DMS114 treated with DMSO at 0.1 percent for 48 hours (cell line): ENCODE measurements around the gene MGAT2.
"Not testable (repeated sequence)": the region's sequence is repeated elsewhere in the genome, so short reads cannot be mapped to it uniquely, and the experiment has no call there.

Experiments
- DNase-seq: peaks from one replicate; lab custom pipeline; 2025; ENCODE audit not compliant: unreplicated experiment; lab: John Stamatoyannopoulos, UW

MGAT2 gene

DNA sequence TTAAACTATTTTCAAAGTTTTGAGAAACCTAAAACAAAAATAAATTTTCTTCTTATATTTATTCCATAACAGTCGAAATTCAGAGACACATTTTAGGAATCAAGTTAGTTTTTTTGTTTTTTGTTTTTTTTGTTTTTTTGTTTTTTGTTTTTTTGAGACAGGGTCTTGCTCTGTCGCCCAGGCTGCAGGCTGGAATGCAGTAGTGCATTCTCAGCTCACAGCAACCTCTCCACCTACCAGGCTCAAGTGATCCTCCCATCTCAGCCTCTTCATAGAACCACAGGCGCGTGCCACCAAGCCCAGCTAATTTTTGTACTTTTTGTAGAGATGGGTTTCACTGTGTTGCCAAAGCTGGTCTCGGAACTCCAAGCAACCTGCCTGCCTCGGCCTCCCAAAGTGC lies 32.9 kb downstream of the MGAT2 start:
- DNase-seq: no peak

DNA sequence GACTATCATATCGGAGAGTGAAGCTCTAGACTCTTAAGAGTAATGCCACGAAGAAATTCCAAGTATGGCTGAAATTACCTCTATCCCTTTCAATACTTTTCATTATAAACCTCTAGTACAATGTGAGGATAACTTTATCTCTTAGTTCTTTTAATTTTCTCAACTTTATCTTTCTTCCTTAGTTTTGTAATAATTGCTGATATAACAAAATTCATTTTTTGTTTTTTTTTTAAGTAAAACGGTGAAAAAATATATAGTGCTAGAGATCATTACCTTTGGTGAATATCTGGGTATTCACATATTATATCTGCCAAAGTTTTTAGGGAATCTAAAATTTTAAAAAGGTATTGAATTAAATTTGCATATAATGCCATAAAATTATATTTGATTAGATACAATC lies 33.9 kb downstream of the MGAT2 start:
- DNase-seq: no peak

DNA sequence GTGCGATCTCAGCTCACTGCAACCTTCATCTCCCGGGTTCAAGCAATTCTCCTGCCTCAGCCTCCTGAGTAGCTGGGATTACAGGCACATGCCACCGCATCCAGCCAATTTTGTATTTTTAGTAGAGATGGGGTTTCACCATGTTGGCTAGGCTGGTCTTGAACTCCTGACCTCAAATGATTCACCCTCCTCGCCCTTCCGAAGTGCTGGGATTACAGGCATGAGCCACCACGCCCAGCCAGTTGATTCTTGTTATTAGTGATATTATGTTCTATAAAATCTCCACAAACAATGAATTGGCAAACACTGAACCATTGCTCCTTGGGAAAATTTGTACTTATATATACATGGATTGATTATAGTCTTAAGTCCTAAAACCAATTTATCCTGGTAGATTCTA lies 36.9 kb downstream of the MGAT2 start:
- DNase-seq: not testable (repeated sequence)

DNA sequence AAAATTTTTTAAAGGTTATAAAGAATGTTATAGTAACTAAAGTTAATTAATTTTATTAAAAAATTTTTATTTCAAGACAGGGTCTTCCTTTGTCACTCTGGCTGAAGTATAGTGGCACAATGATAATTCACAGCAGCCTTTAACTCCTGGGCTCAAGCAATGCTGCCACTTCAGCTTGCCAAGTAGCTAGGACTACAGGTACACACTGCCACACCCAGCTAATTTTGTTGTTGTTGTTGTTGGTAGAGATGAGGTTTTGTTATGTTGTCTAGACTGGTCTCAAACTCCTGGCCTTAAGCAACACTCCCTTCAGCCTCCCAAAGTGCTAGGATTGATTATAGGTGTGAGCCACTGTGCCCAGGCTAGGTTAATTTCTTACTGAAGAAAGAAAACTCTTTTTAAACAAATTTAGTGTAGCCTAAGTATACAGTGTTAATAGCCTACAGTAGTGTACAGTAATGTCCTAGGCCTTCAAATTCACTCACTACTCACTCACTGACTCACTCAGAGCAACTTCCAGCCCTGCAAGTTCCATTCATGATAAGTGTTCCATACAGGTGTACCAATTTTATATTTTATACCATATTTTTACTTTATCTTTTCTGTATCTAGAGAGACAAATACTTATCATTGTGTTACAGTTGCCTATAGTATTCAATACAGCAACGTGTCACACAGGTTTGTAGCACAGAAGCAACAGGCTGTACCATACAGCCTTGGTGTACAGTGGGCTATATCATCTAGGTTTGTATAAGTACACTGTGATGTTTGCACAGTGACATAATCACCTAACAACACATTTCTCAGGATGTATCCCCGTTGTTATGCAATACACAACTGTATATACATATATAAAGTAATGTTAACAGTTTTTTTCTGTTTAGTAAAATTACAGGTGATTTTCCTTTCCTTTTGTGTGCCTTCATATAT lies 39.2 kb downstream of the MGAT2 start:
- no peak for DNase-seq

DNA sequence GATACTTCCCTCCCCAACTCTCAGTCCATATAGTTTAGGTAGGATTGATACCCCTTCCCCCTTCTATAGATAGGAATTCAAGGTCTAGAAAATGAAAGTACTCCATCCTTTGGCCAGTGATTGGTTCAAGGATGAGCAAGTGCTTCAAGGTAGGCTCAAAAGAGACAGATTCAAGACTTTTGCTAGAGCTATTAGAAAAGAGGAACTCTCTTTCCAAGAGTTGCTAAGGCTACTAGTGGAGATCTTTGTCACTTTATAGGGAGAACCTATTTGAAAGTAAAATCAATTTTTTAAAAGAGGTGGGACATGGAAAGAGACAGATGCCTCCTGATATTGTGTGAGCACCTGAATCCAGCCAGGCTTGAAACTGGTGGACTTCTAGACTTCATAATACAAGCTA lies 49.9 kb downstream of the MGAT2 start:
- no peak for DNase-seq
